GM21381 (cell line): ENCODE results near the gene TFDP1.

Experiments used
- ATAC-seq: cut with Tn5 transposase; IDR thresholded peaks from one replicate; pipeline ENCODE4 v1.9.1; 2021; ENCODE audit warnings: mild to moderate bottlenecking, moderate library complexity; ENCODE audit not compliant: unreplicated experiment

Gene TFDP1, protein sequence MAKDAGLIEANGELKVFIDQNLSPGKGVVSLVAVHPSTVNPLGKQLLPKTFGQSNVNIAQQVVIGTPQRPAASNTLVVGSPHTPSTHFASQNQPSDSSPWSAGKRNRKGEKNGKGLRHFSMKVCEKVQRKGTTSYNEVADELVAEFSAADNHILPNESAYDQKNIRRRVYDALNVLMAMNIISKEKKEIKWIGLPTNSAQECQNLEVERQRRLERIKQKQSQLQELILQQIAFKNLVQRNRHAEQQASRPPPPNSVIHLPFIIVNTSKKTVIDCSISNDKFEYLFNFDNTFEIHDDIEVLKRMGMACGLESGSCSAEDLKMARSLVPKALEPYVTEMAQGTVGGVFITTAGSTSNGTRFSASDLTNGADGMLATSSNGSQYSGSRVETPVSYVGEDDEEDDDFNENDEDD

GRCh38 chr13:113584205-113584869 is at the start of gene TFDP1:
Gene TFDP1 (plus strand): TSS chr13:113584753. CDS start chr13:113585838, 1,085 bp downstream.
- peak; percentile 89 for ATAC-seq

GRCh38 chr13:113535381-113535781 is 49.2 kb upstream of the TFDP1 start:
- no peak for ATAC-seq

- ATAC-seq = no peak
Observed at GRCh38 chr13:113536461-113537110, 48.0 kb upstream of the TFDP1 start.

DNA sequence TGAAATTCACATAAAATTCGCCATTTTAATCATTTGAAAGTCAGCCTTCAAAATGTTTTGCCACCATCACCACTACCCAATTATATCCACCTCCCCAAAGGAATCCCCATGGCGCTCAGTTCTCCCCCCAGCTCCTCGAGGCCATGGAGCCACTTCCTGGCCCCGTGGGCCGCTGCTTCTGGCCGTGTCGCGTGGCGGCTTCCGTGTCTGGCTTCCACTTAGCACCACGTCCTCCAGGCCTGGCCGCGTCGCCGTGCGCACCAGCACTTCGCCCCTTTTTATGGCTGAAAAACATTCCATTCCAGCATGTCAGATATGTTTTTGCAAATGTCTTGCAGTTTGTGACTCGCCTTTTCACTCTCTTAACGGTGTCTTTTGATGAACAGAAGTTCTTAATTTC is 47.3 kb upstream of the TFDP1 start:
- ATAC-seq = no peak

GRCh38 chr13:113537909-113538688 is 46.5 kb upstream of the TFDP1 start:
- ATAC-seq = no peak

GRCh38 chr13:113538689-113539058 is 45.9 kb upstream of the TFDP1 start:
- ATAC-seq = no peak

GRCh38 chr13:113539176-113539575 is 45.4 kb upstream of the TFDP1 start:
- no peak for ATAC-seq

DNA sequence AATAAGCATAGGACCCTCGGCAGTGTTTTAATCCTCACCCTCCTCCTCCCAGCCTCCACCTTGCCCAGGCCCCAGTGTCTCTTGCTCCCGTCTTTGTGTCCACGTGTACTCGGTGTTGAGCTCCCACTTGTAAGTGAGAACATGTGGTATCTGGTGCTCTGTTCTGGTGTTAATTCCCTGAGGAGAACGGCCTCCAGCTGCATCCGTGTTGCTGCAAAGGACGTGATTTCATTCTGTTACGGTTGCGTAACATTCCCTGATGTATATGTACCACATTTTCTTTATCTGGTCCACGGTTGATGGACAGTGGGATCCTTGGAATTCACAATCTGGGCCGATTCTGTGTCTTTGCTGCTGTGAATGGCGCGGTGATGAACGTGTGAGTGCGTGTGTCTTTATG is 44.7 kb upstream of the TFDP1 start:
- no peak for ATAC-seq

DNA sequence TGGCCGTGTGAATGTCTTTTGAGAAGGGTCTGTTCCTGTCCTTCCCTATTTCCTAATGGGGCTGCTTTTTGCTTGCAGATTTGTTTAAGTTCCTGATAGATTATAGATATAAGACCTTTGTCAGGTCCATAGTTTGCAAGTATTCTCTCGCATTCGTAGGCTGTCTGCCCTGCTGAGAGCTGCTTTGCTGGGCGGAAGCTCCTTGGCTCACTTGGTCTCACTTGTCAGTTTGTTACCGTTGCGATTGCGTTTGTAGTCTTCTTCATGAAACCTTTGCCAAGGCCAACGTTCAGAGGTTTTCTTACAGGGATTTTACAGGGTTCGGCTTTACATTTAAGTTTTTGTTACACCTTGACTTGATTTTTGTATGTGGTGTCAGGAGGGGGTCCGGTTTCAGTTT is 44.0 kb upstream of the TFDP1 start:
- no peak for ATAC-seq

- ATAC-seq = no peak
Observed at GRCh38 chr13:113542751-113543424, 41.7 kb upstream of the TFDP1 start.

GRCh38 chr13:113544071-113544891 is 40.3 kb upstream of the TFDP1 start:
- ATAC-seq = no peak

DNA sequence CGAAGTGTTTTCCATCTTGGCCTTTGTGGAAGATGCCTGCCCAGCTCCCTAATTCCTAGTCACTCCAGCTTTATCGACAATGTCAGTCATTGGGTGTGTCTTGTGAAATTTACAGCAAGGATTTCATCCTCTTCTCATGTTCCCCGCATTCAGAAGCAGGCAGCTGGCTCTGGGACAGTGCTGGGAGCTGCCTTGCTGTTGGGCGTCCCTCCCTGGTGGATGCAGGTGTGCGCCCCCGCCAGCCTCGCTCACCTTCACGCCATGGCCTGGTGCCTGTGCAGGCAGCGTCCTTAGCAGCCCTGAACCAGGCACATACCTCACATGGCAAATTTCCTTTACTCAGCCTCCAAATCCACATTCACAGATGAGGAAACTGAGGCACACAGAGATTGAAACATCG is 39.7 kb upstream of the TFDP1 start:
- ATAC-seq = no peak

GRCh38 chr13:113545455-113545930 is 39.1 kb upstream of the TFDP1 start:
- no peak for ATAC-seq

GRCh38 chr13:113545931-113546516 is 38.5 kb upstream of the TFDP1 start:
- ATAC-seq = no peak

DNA sequence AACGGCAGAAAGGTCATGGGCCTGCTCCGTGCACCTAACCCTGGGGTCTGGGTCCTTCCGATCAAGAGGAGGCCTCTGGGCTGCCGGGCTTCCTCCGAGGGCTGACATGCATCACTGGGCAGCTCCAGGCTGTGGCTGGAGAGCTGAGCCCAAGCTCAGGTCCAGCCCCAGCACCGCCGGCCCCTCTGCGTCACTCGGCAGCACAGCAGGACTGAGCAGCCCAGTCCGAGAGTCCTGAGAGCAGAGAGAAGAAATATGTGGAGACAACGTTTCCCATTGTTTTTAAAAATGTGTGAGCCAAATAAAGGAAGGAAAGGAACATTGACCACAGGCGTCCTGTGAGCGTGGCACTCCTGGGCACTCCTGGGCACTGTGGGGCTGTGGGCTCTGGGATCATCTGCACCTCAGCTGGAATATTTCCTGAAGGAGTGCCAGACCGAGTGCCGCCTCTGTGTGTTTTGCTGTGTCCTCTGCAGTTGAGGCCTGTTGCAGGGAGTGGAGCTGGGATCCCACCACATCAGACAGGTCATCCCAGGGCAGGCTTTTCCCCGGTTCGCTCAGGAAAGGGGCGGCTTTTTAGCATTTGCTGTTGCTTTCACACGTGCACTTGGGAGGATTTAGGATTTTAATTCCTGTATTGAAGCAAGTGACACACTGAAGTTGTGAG is 37.8 kb upstream of the TFDP1 start:
- ATAC-seq = no peak

DNA sequence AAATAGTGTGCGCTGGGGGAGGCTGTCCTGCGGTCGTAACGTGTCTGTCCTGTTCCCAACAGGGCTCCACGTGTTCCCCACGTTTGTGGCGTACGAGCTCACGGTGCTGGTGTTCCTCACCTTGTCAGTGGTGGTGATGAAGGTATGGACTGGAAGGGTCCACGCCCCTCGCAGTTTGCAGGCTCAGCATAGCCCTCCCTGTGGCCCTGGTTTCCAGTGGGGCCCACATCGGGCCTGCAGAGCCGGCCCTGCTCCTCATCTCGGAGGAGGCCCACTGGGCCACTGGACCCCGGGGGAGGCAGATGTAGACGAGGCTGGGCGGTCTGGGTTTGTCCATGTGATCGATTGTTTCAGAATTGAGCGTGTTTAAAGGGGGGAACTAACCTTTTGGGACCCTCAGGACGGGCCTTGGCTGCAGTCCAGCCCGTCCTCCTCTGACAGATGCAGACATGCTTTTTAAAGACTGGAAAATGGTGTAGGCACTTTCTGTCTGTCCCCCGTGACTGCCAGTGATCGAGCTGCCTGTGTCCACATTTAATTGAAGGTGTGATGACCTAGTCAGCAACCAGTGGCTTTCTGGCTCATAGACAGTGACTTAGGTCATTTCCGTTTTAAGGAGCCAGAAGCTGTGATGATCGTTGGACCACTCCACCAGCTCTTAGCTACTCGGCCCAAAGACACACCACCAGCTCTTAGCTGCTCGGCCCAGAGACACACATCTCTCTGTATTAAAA is 37.1 kb upstream of the TFDP1 start:
- ATAC-seq = no peak

DNA sequence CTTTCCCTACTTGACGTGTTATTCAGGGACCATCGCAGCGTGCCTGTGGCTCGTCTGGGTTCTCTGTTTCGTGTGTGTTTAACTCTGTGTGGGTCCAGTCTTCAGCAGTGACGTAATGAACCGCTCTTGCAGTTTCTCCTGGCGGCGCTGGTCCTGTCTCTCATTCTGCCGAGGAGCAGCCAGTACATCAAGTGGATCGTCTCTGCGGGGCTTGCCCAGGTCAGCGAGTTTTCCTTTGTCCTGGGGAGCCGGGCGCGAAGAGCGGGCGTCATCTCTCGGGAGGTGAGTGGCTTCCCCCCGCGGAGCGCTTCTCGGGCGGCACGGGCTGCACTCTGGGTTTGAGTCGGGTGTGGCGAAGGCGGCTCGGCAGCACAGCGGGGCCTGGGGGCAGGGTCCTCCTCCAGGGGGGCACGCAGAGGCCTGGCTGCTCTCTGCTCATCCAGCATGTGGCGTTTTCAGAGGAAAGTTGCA is 36.3 kb upstream of the TFDP1 start:
- ATAC-seq = no peak
